GM19193 (cell line): Measurements from ENCODE around the gene CFAP90.

Experiments used
- POLR2A ChIP-seq: IDR thresholded peaks from 4 replicates; pipeline ENCODE4 v1.6.1; 2011; ENCODE audit not compliant: insufficient read depth, insufficient read length; ENCODE audit errors: extremely low read depth

CFAP90 gene, protein sequence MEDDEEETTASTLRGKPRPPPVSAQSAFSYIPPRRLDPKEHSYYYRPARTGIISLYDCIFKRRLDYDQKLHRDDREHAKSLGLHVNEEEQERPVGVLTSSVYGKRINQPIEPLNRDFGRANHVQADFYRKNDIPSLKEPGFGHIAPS

DNA sequence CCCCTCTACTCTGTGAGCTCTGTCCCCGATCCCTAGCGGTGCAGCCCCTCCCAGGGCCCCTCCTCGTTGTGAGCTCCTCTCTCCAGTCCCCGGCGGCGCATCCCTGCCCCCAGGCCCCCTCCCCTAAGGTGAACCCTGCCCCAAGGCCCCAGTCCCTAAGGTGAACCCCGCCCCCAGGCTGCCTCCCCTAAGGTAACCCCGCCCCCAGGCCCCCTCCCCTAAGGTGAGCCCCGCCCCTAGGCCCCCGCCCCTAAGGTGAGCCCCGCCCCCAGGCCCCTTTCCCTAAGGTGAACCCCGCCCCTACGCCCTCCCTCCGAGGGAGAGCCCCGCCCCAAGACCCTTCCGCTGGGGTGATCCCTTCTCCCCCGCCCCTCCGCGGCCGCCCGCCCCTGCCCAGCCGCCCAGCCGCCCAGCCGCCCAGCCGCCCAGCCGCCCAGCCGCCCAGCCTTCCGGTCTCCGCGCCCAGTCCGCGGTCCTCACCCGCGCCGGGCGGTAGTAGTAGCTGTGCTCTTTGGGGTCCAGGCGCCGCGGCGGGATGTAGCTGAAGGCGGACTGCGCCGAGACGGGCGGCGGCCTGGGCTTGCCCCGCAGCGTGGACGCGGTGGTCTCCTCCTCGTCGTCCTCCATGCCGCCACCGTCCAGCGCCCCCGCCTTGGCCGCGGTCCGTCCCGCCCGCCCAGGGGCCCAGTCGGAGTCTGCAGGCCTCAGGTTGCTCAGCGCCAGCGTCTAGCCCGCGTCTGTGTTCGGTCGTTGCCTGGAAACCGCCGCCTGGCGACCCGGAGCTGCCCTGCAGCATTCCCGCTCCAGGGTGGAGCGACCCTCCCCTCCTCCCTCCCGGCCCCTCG is at the start of gene CFAP90:
CFAP90 (minus strand) TSS at position 739 of the 845 bp plus-strand sequence; CDS start at position 627, 112 bp downstream.
- TF ChIP-seq POLR2A = no peak

DNA sequence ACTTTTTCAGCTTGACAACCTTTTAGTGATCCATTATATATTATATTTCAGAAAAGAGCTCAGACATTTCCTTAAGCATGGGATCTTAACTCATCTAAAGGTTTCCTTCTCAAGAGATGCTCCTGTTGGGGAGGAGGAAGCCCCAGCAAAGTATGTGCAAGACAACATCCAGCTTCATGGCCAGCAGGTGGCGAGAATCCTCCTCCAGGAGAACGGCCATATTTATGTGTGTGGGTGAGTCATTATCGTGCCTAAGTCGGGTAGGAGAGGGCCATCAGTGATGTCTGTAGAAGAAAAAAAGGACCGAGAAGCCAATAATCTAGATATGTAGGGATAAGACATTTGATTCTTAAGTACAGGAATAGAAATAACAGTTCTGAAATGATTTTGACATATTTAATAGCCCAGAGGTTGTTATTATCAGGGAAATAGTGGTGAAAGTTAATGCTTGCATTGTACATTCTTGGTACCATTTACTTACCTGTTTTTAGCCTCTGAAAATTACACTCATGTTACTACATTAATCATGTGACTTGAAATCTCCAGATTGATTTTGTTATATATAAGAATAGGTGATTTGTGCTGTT is 46.2 kb upstream of the CFAP90 start:
- no peak for TF ChIP-seq POLR2A

DNA sequence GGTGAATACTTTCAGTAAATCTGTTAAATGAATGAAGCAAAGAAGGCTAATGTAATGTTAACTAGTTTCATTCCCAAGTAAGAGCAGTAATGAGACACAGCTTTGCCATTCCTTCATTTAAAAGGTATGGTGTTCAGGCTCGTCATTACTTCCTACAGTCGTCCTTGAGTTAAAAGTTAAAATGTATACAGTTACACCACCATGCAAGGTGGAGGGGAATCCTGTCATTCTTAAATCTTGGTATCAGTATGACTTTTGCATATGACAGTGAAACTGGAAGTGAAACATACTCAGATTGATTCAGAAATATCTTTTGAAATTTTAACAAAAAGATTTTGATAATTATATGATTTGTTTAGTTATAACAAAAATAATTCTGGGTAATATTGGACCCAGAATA is 43.9 kb upstream of the CFAP90 start:
- TF ChIP-seq POLR2A = no peak

DNA sequence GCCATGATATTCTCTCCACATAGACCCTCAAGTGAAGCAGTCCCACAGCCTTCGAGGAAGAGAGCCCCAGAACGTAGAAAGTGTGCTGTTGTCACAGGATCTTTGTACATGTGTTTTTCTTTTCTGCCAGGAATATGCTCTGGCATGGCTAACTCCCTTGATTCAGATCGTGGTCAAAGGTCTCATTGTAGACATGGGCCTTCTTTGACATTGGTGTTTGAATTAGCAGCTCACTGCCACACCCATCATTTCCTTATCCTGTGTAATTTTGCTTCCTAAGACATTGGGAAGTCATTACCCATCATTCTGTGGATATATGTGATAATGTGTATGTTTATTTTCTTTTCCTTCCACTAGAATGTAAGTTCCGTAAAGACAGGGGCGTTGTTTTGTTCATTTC is 43.5 kb upstream of the CFAP90 start:
- no peak for TF ChIP-seq POLR2A

DNA sequence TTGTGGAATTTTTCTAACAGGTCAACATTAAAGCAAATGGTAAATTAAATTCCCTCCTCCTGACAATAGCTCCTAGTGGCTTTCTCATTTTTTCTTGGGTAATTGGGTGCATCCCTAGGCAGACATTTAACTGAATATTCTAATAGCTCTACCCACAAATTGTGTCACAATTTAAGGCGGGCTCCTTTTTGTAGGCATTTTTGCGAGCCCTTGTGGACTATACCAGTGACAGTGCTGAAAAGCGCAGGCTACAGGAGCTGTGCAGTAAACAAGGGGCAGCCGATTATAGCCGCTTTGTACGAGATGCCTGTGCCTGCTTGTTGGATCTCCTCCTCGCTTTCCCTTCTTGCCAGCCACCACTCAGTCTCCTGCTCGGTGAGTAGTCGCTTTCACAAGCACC is 38.0 kb upstream of the CFAP90 start:
- no peak for TF ChIP-seq POLR2A

DNA sequence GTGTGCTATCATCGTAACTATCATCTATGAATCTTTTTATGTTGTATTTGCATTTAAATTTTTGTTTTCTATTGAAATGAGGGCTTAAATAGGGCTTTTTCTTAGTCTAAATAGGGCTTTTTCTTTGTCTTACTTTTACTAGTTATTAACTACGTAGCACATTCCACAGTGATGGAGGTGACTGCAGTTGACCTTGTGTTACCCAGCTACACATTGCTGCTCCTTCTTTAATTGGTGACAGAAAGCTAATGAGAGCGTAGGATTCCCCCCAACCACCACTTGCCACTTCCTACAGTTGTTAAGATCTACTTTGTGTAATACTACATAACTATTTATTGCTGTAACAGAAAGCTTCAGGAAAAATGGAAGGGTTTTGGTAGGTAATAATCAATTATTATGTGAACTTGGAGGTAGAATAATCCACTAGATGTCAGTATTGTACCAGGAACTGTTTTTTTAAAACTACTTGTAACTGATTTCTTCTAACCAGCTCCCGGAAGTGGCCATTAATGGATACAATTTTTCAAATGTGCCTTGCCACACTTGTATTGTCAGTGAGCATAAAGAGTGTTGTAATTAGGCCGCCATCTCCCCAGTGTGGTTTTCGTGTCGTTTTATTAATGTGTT is 36.0 kb upstream of the CFAP90 start:
- TF ChIP-seq POLR2A = no peak

DNA sequence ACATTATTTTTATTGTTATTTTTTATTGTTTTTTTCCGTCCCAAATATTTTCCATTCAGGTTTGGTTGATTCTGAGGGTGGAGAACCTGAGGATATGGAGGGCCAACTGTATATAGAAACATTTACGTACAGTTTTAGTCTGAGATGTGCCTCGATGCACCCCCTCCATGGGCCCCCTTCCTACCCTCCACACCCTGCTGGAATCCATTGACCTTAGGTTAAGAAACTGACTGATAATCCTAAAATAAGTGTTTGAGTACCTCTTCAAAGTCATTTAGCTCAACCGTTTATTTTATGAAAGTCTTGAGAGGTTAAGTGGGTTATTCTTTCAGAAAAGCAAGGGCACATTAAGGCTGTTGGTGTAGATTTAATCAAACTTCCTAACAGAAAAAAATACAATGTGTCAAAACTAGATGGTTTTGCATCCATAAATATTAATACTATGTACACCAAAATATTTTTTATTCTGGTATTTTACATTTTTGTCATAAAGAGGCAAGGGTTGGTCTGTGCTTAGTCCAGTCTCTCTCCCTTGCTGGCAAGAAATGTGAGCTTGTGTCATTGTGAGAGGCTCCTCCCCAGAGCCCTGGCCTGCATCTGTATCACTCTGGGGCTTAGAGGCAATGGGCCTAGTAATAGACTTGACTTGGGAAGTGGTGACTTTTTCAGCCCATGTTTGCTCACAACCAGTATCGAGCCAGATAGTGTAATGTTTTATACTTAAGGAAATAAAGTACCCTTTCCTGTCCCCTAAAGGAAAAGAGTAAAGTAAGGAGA is 33.7 kb upstream of the CFAP90 start:
- TF ChIP-seq POLR2A = no peak

DNA sequence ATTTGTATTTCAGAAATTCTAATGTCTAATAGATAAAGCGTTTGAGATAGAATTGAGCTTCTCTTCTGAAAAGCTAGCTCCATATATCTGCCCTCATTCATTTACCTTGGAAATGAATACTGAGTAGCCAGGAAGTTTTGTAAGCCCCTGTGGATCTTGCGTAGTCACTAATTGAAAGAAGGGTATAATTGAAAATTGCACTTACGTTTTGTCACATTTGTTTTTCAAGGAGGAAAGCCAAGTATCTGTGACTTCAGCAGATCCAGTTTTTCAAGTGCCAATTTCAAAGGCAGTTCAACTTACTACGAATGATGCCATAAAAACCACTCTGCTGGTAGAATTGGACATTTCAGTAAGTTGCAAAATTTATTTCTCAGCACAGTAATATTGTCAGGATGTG is 32.0 kb upstream of the CFAP90 start:
- no peak for TF ChIP-seq POLR2A

DNA sequence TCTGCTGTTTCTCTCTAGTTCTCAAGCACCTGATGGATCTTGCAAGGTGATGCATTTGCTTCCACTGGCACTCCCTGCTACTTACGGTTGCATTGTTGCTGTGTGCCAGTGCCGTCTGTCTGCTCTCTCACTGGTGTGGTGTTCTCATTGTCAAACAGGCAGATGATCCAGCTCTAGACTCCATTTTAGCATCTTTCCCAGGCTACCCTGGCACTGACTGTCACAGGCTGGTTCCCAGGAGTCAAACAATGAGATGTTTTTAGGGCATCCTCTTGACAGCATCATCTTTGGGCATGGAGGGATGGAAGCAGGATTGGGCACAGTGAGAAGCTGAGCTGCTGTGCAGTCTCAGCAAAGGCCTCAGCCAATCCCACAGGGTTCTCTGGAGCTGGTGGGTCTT is 30.9 kb upstream of the CFAP90 start:
- TF ChIP-seq POLR2A = no peak

DNA sequence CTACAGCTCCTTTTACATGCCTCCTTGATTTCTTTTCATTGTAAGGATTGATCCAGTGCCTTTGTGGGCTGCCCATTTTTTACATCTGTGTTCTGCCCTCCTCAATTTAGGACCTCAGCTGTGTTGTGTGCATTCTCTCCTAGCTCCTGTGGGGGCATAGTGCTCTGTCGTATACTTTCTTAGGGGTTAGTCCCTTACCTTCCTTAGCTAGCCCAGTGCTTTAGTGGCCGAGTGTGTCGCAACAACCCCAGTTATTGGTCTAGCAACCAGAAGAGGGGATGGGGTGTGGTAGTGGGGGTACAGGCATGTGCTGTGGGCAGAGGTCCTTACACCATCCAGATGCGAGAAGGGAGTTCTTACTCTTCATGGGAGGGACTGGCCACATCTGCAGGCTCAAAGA is 30.2 kb upstream of the CFAP90 start:
- no peak for TF ChIP-seq POLR2A

DNA sequence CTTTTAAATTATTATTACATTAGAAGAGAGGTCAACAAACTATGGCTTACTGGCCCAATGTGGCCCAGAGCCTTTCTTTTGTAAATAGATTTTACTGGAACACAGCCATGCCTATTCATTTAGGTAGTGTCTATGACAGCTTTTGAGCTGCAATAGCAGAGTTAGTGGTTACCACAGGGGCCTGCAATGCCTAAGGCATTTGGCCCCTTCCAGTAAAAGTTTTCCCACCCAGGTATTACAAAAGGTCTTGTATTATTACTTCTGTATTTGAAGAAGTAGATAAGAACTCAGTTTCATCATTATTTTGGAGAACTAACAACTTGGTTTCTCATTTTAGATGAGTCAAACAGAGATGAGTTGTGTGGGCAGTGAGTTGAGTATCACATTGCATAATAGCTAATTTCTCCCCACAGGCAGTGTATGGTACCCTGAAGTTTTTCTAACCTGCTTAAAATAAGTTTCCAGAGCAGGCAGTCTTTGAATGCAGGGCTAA is 27.5 kb upstream of the CFAP90 start:
- TF ChIP-seq POLR2A = no peak

DNA sequence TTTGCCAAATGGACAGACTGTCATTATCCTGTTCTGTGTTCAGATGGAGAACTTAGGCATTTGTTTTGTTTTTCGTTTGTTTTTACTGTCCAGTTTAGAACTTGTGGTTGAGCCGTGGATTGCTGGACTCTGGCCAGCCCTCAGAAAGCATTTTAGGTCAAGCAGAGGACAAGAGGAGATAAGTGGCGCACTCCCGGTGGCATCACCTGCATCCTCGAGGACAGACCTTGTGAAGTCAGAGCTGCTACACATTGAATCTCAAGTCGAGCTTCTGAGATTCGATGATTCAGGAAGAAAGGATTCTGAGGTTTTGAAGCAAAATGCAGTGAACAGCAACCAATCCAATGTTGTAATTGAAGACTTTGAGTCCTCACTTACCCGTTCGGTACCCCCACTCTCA is 26.9 kb upstream of the CFAP90 start:
- TF ChIP-seq POLR2A = no peak

DNA sequence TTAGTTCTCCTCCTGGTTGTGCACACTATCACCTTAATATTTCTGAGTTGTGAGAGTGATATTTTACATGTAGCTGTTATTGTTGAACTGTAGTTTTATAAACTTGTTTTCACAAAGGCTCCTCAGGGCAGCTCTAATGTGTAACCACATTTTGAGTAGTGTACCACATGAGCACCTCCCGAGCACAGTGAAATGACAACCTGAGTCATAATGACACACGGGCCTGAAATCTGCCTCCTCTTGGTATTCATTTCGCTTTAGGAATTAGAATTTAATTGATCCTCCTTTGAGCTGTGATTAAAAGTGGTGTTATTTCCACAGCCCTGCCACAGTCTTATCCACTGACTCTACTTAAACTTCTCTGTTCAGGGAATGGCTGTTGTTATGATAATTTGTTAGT is 25.9 kb upstream of the CFAP90 start:
- TF ChIP-seq POLR2A = no peak

DNA sequence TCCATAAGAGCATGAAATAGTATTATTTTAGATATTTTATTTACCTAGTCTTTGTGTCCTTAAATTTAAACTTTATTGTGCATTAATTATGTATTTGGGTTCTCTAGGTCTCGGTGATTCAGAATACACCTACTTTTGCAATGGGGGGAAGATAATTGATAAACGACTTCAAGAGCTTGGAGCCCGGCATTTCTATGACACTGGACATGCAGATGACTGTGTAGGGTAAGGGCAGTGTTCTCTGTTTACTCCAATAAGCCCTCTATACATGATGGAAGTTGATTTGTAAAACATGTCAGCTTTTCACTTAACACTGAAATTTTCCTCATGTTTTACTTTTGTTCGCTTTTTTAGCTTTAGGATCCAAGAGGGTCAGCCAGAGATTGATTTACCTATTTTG is 24.2 kb upstream of the CFAP90 start:
- no peak for TF ChIP-seq POLR2A

DNA sequence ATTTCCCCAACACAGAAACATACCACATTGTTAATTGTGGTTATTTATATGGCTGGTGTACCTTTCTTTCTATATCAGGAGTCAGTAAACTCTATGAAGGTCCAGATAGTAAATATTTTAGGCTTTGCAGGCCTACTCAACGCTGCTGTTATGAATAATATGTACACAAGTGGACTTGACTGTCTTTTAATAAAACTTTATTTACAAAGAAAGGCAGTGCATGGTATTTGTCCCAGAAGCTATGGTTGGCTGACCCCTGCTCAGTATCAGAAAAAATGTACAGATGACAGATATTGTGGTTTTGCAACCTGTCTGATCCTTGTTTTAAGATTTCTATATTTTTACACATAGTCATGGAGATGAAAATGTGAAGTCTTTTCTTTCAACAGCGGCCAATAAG is 23.7 kb upstream of the CFAP90 start:
- TF ChIP-seq POLR2A = no peak
